ENCODE data around the gene EEF1AKMT1.

The EEF1AKMT1 gene

DNA sequence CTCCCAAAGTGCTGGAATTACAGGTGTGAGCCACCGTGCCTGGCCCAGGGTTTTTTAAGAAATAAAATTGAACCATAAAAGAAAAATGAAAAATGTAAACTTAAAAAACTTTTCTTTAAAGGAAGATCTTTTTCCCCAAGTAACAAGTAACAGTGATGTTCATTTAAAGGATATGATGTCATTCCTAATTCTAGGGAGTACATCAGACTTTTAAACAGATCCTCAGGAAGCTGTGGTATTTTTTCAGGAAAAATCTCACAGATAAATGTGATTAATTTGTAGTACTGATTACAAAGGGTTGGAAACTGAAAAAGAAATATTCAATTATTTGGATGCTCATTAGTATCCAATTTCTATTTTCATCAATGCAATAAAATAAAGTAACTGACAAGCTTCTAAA, 14.6 kb upstream of the EEF1AKMT1 start (continued):
- no peak for TF ChIP-seq TSHZ2 (CRISPR knock-in tag; IDR thresholded peaks at IDR 0.05)
- no peak for TF ChIP-seq ZNF70 (CRISPR knock-in tag; IDR thresholded peaks at IDR 0.05)
- TF ChIP-seq SNAI2 (CRISPR knock-in tag; IDR thresholded peaks at IDR 0.05) = no peak

- TF ChIP-seq CREB5 (CRISPR knock-in tag; IDR thresholded peaks at IDR 0.05; ENCODE audit: low read depth) (no peak), ZNF8 (CRISPR knock-in tag; IDR thresholded peaks at IDR 0.05) (no peak), TSHZ2 (CRISPR knock-in tag; IDR thresholded peaks at IDR 0.05) (no peak), ZFP3 (CRISPR knock-in tag; IDR thresholded peaks at IDR 0.05) (no peak), PATZ1 (CRISPR knock-in tag; IDR thresholded peaks at IDR 0.05; ENCODE audit: borderline replicate concordance) (no peak), ZNF70 (CRISPR knock-in tag; IDR thresholded peaks at IDR 0.05) (no peak), OSR1 (CRISPR knock-in tag; IDR thresholded peaks at IDR 0.05) (no peak), RARB (CRISPR knock-in tag; IDR thresholded peaks at IDR 0.05) (no peak), ISL1 (CRISPR knock-in tag; IDR thresholded peaks at IDR 0.05) (no peak)
- TF ChIP-seq, protein P1, sequence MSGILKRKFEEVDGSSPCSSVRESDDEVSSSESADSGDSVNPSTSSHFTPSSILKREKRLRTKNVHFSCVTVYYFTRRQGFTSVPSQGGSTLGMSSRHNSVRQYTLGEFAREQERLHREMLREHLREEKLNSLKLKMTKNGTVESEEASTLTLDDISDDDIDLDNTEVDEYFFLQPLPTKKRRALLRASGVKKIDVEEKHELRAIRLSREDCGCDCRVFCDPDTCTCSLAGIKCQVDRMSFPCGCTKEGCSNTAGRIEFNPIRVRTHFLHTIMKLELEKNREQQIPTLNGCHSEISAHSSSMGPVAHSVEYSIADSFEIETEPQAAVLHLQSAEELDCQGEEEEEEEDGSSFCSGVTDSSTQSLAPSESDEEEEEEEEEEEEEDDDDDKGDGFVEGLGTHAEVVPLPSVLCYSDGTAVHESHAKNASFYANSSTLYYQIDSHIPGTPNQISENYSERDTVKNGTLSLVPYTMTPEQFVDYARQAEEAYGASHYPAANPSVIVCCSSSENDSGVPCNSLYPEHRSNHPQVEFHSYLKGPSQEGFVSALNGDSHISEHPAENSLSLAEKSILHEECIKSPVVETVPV (CRISPR knock-in tag; IDR thresholded peaks at IDR 0.05) = no peak
- ATAC-seq = no peak
Observed at GRCh38 chr13:20787180-20787579, 13.4 kb upstream of the EEF1AKMT1 start.

DNA sequence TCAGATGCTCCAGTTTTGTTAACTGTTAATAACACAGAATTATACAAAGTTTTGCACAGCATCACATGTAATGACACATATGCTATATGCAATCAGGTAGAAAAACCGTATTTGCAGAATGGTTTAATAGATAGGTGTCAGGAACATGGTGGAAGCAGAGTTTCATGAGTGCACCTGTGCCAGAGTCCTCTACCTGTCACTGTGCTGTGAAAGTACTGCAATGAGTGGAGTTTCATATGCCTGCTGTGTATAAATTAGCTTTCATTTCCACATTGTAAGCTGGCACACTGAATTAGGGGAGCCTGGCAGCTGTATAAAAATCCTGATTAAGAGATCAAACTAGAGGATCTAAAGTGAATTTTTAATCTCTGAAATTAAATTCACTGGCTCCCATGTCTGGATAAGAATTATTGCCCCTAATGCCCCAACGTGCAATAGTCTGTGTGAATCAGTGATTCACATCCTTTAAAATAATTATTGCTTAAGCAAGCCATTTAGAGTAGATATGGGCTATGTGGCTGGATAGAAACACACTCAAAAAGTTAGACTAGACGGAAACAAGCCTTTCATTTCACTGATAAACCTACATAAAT, 8.5 kb upstream of the EEF1AKMT1 start:
- no peak for TF ChIP-seq RARB (CRISPR knock-in tag; IDR thresholded peaks at IDR 0.05)
- no peak for TF ChIP-seq OSR1 (CRISPR knock-in tag; IDR thresholded peaks at IDR 0.05)
- peak; percentile 46; the same call in 1 of the 2 replicates for TF ChIP-seq TSHZ2 (CRISPR knock-in tag; IDR thresholded peaks at IDR 0.05)
- peak; percentile 61; the same call in 1 of the 2 replicates for TF ChIP-seq SNAI2 (CRISPR knock-in tag; IDR thresholded peaks at IDR 0.05)
- peak; percentile 90 for TF ChIP-seq ISL1 (CRISPR knock-in tag; IDR thresholded peaks at IDR 0.05)
- ATAC-seq = no peak

- no peak for TF ChIP-seq ZFP30 (CRISPR knock-in tag; IDR thresholded peaks at IDR 0.05)
- TF ChIP-seq ZNF8 (CRISPR knock-in tag; IDR thresholded peaks at IDR 0.05) = no peak
- TF ChIP-seq, protein P2, sequence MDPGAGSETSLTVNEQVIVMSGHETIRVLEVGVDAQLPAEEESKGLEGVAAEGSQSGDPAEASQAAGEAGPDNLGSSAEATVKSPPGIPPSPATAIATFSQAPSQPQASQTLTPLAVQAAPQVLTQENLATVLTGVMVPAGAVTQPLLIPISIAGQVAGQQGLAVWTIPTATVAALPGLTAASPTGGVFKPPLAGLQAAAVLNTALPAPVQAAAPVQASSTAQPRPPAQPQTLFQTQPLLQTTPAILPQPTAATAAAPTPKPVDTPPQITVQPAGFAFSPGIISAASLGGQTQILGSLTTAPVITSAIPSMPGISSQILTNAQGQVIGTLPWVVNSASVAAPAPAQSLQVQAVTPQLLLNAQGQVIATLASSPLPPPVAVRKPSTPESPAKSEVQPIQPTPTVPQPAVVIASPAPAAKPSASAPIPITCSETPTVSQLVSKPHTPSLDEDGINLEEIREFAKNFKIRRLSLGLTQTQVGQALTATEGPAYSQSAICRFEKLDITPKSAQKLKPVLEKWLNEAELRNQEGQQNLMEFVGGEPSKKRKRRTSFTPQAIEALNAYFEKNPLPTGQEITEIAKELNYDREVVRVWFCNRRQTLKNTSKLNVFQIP (CRISPR knock-in tag; IDR thresholded peaks at IDR 0.05; ENCODE audit: borderline replicate concordance, low read depth) = no peak
- TF ChIP-seq ZNF565 (CRISPR knock-in tag; conservative IDR thresholded peaks at IDR 0.05; ENCODE audit: low read depth) = no peak
- no peak for TF ChIP-seq ISL1 (CRISPR knock-in tag; IDR thresholded peaks at IDR 0.05)
- TF ChIP-seq TCF4 (CRISPR knock-in tag; IDR thresholded peaks at IDR 0.05; ENCODE audit: borderline replicate concordance) = no peak
- TF ChIP-seq CREB5 (CRISPR knock-in tag; IDR thresholded peaks at IDR 0.05; ENCODE audit: low read depth) = no peak
Observed at GRCh38 chr13:20780317-20780716, 6.6 kb upstream of the EEF1AKMT1 start.

More at GRCh38 chr13:20780317-20780716, 6.6 kb upstream of the EEF1AKMT1 start:
- no peak for ATAC-seq

Measured in SK-N-SH treated with all-trans-retinoic acid at 6 μM for 48 hours (cell line).